GM12874 (cell line): ENCODE results near the gene FARS2.

Experiments used
- CTCF ChIP-seq: IDR thresholded peaks from 2 replicates; pipeline ENCODE4 v1.5.1; 2011; ENCODE audit warnings: low read depth, mild to moderate bottlenecking, control low read depth, low read length, moderate library complexity; ENCODE audit not compliant: insufficient read depth

FARS2 gene

GRCh38 chr6:5506597-5506996 is 245.3 kb downstream of the FARS2 start:
- no peak for TF ChIP-seq CTCF

DNA sequence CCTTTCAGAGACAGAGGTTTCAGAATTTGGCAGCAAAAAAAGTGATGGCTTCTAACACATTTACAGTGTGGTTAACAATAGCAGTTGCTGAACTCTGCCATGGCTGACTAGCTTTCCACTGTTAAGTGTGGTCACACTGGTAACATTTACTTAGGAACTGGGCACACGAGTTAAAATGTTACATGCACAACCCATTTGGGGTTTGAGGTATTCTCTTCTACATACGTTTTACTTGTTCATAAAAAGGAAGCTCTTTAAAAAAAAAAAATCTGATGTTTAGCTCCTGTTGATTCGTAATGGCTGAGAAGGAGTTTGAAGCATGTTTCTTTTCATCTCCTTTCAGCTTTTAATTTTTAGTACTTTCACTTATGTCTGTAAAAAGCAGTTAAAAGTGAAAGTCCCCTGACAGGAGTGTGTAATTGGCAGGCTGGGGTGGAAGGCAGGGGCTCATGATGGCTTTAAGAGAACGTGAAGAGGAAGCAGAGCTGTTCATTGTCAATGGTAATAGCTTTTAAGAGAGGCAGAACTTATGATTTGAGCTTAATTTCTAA is 245.9 kb downstream of the FARS2 start:
- no peak for TF ChIP-seq CTCF

DNA sequence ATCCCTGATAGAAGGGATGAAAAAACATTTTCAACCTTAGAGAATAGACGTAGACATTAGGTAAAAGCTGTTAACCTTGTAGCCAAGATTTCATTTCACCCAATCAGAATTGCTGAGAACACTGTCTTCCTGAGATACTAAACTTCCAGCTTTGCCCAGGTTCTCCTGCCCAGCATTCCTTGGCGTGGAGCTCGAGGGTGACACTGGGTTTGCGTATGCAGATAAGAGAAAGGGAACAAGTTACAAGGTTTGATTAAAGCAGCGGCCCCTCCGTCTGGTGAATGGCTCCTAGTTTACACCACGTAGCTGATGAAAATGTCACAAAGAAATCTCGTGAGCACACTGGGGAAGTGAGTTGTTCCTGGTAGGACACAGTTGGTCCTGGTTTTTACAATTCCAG is 247.8 kb downstream of the FARS2 start:
- no peak for TF ChIP-seq CTCF

GRCh38 chr6:5510331-5511133 is 249.2 kb downstream of the FARS2 start:
- no peak for TF ChIP-seq CTCF

GRCh38 chr6:5511954-5512353 is 250.6 kb downstream of the FARS2 start:
- no peak for TF ChIP-seq CTCF

- TF ChIP-seq CTCF, result no peak
These were observed 251.1 kb downstream of the FARS2 start for GRCh38 chr6:5512422-5512821.

DNA sequence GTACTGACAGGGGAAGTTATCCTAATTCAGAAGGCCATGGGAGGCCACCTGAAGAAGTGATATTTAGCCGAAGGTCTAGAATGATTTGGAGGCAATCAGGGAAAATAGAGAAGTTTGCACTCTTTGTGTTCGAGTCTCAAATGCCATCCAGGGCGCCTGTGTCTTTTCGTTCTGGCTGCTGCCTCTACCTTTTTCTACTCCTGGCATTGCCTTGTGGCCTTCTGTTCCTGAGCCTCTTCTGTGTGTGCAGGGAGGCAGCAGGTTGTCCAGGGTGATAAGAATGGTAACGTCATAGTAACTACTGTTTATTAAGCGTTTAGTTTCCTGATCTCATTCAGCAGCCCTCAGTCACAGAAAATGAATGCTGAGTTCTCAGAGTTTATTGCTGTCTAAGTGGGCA is 252.1 kb downstream of the FARS2 start:
- TF ChIP-seq CTCF, result no peak
